GM12872 (cell line): ENCODE measurements around the gene EFNA5.

Source experiments
- TF ChIP-seq, protein P1 (sequence below): IDR thresholded peaks from 3 replicates; pipeline ENCODE4 v1.5.1; 2011; ENCODE audit warnings: low read depth, mild to moderate bottlenecking, low read length, moderate library complexity; ENCODE audit not compliant: insufficient read depth

EFNA5 gene

DNA sequence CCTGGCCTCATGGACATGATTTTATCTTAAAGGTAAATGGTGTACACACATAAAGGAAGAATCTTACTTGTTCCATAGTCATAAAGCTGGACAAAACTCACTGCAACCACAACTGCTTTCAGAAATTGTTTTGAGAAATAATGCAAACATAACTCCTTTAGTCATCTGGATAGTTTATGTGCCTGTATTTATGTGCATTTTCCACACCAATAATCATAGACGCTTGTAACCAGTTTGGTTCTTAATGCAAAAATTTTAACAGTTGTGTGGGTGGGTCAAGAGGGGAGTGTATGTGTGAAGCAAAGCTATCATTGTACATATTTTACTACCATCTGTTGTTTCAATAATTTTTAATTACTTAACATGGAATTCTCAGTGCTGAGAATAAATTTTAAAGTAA, 80.1 kb downstream of the EFNA5 start:
- TF ChIP-seq, protein P1, sequence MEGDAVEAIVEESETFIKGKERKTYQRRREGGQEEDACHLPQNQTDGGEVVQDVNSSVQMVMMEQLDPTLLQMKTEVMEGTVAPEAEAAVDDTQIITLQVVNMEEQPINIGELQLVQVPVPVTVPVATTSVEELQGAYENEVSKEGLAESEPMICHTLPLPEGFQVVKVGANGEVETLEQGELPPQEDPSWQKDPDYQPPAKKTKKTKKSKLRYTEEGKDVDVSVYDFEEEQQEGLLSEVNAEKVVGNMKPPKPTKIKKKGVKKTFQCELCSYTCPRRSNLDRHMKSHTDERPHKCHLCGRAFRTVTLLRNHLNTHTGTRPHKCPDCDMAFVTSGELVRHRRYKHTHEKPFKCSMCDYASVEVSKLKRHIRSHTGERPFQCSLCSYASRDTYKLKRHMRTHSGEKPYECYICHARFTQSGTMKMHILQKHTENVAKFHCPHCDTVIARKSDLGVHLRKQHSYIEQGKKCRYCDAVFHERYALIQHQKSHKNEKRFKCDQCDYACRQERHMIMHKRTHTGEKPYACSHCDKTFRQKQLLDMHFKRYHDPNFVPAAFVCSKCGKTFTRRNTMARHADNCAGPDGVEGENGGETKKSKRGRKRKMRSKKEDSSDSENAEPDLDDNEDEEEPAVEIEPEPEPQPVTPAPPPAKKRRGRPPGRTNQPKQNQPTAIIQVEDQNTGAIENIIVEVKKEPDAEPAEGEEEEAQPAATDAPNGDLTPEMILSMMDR, result no peak

DNA sequence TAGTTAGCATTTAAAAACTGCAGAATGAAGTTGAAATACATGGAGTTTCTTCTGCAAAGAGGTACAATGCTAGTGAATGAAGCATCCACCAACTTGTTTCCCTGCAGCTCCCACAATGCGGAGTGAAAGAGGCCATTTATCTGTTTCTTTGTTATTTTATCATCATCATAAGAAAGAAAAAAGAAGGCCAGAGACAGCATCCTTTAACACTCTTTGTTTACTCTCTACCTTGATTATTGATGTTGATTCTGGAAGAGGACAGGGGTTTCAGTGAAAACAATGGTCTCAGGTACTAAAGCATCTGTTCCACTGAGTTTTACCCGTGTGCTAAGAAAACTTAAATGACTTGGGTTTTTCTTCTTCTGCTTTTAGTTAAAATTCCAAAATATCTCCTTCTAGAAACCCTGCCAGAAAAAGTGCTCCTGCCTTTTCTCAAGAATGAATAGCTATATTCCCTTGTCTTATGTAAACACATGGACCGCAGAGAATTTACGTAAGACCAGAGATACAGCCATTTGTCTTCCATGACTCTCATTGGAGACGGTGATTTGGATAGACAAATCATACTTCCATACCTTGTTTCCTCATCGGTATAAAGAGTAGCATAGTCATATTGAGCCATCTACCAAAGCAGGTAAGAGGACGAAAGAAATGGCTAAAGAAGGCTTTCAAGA, 81.1 kb downstream of the EFNA5 start:
- TF ChIP-seq, protein P1, result no peak

DNA sequence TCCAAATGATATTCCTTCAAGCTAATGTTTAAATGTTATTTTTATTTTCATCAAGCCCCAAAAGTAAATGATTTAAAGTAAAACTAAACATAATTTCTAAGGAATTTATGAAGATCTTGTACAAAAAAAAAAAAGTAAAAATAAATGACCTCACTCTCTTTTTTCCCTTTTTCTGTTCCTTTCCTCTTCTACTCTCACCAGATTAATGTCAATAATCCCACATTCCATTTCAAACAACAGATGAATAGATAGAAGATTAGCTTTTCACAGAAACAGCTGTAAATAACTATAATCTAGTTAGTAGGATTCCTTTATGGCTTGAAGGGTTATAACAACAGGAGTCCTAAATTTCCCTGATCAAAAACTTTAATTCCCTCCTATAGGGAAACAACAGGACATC, 88.1 kb downstream of the EFNA5 start:
- TF ChIP-seq, protein P1, result no peak

DNA sequence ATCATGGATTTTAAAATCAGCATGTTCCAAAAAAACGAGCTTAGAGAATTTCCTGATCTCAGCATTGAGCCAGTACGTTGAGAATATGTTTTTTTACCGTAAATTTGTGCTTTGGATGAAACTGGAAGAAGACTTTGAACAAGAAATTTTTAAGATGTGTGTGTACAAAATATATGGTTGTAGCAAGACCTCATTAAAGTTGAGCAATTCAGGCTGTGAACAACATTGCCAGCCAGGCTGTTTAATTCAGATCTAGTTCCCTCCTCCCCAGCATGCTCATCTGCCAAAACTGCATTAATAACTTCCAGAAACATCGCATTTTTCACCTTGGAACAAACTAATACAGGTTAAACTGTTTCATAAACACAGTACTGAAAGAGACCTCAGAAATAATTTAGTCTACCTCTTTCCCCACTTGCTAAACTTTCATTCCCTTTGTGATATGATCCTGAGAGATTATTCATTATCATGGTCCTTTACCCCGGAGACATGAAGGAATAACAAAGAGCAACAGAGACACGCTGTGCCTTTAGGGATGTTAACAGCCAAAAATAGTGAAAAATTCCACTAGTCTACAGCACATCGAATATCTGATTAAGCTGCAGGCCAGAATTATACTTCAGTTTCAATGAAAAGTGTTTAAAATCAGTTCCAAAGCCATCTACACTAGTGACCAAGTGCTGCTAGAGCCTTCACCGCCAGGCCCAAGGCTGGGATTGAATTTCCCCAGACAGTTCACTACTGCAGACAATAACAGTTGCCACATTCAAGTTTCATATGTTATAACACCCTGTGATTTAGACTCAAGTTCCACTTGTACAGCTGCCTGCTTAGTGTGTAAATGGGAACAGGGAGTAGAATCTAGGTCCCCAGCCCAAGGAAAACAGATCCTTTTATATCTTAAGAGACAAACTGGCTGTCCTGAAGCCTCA, 89.6 kb downstream of the EFNA5 start:
- TF ChIP-seq, protein P1, result no peak

DNA sequence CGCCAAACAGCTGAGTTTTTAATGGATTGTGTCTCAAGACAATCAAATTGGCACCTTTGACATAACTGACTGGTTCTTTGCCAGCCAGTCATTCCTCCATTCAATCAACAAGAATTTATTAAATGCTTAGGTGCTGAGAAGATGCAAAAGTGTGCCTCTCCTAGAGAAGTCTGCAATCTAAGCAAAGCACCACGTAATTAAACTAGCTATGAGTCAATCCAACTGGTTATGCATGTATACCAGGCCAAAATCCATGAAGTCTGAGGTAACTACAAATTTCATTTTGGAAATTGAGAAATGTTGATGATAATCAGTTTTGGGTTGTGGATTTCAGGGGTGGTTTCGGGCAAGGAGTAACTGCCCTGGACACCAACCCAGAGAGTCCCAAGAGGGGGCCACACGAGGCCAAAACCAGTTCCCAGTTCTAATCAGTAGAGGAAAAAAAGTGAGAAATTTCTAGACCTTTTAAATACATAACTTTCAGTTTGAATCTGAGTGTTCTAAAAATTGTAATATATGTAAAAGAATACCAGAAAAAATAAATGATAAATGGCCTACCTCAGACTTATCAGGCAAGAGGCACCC, 92.6 kb downstream of the EFNA5 start:
- TF ChIP-seq, protein P1, result no peak

DNA sequence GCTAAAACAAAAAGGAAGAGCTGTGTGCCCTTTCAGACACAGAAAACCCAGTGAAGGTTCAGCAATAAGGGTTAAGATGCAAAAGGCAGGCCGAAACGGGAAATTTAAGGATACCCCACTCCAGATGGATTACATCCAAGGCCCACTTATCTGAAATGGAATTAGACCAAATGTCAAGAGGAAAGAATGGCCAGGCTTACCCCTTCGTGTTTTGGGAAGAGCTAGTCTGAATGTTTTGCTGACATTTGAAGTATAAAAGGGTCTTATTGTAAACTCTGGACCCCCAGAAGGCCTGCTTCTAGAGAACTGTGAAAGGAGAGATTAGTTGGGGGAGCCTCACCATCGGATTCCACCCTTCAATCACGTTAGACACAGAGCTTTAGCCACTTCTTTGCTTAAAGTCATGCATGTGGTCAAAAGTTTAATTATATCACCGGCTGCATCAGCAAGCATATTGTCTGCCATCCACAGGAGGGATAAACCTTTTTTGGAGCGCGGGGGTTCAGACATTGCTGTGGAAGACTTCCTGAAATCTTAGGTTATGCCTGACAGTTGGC, 93.3 kb downstream of the EFNA5 start:
- TF ChIP-seq, protein P1, result no peak
